SH-SY5Y (cell line): ENCODE measurements around the gene NKAIN2.

Experiments used
- GATA2 ChIP-seq: IDR thresholded peaks from 2 replicates; pipeline ENCODE4 v1.6.1; 2011; ENCODE audit warnings: mild to moderate bottlenecking, low read depth, low read length
- GATA3 ChIP-seq: IDR thresholded peaks from 2 replicates; pipeline ENCODE4 v1.6.1; 2011; ENCODE audit warnings: low read depth, mild to moderate bottlenecking, low read length, moderate library complexity

Gene NKAIN2

DNA sequence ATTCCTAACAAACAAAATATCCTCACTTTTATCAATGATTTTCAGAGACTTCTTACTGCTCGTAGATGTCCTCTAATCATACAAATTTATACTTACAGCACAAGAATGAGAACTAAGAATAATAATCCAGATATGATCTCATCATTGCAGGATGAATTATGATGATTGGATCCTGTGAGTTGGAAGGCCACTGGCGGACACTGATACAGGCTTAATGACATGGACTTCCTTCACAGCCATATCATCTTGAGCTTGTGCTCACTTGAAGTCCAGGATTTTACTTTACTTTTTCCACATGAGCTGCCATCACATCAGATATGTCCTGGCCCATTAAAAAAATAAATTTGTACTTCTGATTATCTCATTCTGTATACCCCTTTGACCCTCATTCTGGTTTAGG is 94.3 kb downstream of the NKAIN2 start:
- no peak for TF ChIP-seq GATA3
- TF ChIP-seq GATA2: no peak

DNA sequence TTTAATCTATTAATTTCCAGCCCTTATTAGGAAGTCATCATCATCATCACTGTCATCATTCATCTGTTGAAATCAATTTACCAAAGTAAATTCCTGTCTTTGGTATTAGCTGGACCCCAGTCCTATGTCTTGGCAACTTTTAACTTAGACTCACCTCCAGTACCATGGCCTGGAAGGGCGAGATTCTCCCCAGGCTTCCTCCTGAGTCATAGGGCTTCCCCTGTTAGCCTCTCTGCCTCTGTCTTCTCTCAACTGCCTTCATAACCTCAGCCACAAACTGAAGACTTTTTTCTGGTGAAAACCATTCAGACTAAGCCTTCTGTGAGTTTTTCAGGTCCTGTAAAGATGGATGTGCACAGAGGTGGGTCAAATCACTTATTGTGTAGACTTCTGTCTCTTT is 95.0 kb downstream of the NKAIN2 start:
- TF ChIP-seq GATA2: no peak
- TF ChIP-seq GATA3: no peak

DNA sequence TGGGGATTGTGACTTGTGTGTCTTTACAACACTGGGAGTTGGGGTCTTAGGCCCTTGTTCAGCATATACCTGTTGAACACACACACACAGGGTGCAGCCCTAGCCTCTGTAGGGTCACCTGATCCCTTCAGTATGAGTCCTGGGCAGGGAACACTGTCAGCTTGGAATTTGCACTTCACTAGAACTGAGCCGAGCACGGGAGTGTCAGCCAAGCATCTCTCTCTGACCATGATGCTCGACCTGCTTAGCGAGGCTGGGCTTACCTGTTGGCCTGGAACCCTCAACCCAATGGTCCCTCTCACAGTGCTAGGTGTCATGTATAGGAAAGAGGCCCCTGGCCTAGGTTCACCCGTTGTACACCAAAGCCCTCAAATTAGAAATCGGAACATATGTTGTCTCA is 96.1 kb downstream of the NKAIN2 start:
- TF ChIP-seq GATA3 (no peak), GATA2 (no peak)

DNA sequence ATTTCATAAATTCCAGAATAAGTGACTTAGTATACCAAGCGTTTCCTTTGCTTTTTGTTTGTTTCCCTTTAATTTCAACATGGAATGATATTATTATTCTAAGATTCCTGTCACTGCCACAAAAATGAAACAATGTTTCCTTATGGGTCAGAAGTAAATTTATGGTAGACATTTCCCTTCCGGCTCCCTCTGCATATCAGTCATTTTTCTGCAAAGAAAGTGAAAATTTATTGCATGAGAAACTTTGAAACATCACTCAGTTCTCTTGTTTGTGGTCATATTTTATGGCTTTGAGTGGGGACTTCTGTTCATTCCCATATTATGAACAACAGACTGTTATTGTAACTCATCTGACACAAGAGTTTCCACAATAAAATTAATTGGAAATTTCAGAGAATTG is 97.8 kb downstream of the NKAIN2 start:
- TF ChIP-seq GATA2 (no peak), GATA3 (no peak)

DNA sequence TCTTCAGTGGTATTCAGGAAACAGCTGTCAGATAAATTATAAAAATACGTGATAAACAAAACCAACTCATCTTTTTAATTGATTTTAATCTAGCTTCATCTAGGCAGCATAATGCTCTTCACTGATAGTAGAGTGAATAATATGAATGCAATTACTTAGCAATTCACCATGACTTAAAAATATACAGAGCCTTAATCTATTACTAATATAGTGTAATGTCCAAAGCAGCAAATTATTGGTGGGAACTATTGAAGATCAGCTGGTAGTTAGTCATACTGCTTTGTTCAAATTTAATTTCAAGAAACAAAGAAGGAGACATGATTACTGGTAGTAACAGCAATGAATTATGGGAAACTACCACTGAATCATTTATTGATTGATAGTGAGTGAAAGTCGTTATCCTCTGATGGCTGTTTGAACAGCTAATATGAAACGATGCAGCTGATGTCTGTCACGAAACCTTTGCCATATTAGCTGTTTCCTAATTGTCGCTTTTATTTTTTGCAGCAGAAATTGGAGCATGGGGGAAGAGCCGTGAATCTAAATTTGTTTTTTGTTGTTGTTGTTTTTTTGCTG is 99.2 kb downstream of the NKAIN2 start:
- TF ChIP-seq GATA3 (no peak), GATA2 (no peak)

DNA sequence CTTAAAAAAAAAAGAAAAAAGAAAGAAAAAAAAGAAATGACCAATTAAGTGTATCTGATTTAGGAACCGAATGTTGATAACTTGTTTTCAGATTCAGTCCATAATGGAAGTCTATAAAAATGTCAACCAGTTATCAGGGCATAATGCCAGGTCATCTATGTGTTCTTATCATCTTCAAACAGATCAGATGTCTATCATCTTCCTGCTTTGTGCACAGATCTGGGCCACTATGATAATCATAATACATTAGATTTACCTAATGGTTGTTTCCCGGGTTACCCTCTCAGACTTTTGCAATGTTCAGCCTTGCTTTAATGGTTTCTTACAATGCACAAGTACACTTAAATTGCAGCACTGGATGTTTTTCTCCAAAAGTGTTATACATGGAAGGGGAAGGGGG is 100.6 kb downstream of the NKAIN2 start:
- TF ChIP-seq GATA3 (no peak), GATA2 (no peak)

DNA sequence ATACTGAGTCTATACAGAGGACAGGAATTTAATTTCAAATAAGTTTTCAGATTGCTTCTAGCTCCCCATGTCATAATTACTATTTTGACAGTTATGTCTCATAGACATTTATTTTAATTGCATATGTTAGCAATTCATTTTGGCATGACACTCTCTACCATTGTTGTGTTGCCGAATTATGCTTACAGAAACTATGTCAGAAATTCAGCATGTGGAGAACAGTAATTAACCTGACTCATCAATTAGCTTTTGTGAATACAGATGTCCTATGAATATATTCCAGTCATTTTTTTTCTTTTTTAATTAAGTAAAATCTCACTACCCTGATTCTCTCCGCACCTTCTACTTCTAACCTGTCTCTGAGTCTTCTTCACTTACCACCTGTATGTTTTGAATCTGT is 105.1 kb downstream of the NKAIN2 start:
- TF ChIP-seq GATA3 (no peak), GATA2 (no peak)

DNA sequence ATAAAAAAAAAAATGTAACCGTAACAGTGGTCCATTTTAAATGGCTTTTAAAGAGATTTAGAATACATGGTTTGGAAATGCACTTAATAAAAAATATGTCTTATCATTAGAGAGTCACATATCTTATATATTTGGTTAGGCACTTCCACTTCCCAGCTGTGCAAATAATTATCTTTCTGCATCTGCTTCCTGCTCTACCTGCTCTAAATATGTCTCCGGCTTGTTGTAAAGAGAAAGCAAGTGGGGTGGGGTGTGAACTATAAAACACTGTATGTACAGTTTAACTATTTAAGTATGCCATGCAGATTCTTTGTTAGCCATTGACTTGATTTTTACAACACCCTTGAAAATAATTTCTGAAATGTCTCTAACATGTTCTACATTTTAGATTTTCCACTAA is 106.3 kb downstream of the NKAIN2 start:
- TF ChIP-seq GATA3 (no peak), GATA2 (no peak)

DNA sequence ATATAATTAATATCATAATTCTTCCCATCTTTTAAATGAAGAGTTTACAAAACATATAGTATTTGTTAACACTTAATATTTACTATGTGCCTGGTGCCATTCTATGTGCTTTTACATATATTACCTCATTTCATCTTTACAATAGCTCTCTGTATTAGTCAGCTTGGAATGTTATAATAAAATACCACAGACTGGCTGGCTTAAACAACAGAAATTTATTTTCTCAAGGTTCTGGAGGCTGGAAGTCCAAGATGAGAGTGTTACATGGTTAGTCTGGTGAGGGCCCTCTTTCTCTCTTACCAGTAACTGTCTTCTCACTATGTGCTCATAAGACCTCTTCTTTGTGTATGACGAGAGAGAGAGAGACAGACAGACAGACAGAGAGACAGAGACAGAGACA is 110.2 kb downstream of the NKAIN2 start:
- TF ChIP-seq GATA3: no peak
- no peak for TF ChIP-seq GATA2

DNA sequence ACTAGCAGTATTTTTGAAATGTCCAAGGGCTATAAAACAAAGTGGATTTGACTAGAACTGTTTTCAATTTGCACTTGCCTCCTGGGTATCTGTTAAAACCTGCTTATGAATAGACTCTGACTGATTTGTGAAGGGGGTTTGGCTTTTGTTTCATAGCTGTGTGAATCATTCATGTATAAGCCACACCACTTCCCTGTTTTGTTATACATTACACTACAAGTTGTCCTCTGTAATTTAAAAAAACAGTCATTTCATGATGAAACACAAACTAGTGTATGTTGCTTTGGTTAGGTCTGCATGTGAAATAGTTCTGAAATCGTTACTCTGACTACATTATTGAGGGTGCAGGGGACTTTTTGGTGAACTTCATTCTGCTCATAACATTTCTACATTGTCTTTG is 121.7 kb downstream of the NKAIN2 start:
- no peak for TF ChIP-seq GATA3
- no peak for TF ChIP-seq GATA2

DNA sequence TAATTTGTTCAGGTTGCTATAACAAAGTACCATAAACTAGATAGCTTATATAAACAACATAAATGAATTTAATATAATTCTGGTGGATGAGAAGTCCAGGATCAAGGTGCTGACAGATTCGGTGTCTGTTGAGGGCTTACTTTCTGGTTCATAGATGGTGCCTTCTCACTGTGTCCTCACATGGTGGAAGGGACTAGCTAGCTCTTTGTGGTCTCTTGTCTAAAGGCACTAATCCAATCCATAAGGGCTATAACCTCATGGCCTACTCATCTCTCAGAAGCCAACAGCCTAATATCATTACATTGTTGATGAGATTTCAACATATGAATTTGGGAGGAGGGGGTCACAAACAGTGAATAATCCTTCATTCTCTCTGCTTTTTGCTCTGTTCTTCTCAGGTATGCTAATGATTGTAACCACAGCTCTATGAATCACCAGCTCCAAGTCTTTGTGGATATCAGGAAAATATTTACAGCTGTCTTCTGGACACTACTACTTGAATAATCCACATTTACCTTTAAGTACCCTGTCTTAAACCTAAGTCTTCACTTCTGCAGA is 122.3 kb downstream of the NKAIN2 start:
- TF ChIP-seq GATA2 (no peak), GATA3 (no peak)

DNA sequence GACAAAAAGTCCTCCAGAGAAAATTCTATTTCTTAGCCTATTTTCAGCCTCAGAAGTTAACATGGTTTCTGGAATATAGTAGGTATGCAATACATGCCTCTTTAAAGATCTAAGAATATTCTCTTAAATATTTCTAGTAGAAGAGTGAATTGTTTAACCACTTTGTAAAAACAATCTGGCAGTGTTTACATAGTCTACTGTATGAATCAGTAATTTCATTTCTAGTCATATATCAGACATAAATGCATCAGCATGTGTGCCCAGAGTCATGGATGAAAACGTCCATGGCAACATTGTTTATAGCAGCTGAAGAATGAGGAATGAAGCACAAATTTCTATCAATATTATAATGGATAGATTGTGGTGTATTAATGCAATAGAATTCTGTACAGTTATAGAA is 124.9 kb downstream of the NKAIN2 start:
- TF ChIP-seq GATA2: no peak
- no peak for TF ChIP-seq GATA3

DNA sequence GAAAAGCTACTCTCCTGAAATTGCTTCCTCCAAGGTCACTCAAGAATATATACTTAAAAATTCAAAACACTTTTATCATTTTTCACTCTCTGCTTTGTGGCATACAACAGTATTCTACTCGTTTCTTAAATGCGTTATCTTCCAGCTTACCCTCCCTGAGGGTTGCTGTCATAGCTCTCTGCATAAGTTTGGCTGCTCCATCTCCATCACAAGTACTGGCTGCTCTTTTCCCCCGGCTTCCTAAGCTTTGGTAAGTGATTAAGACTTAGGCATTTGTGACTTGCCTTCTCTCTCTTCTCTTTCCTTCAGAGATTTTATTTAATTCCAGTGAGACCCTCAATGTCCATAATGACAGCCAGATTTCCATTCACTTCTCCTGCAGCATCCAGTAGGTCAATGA is 128.3 kb downstream of the NKAIN2 start:
- no peak for TF ChIP-seq GATA3
- TF ChIP-seq GATA2: no peak

DNA sequence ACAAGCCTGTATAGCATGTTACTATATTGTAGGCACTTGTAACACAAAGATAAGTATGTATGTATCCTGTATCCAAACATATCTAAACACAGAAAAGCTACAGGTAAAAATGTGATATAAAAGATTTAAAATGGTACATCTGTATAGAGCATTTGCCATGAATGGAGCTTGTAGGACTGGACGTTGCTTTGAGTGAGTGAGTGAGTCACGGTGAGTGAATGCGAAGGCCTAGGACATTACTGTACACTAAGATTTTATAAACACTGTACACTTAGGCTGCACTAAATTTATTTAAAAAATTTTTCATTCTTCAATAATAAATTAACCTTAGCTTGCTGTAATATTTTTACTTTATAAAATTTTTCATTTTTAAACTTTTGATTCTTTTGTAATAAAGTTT is 136.9 kb downstream of the NKAIN2 start:
- TF ChIP-seq GATA3: no peak
- no peak for TF ChIP-seq GATA2

DNA sequence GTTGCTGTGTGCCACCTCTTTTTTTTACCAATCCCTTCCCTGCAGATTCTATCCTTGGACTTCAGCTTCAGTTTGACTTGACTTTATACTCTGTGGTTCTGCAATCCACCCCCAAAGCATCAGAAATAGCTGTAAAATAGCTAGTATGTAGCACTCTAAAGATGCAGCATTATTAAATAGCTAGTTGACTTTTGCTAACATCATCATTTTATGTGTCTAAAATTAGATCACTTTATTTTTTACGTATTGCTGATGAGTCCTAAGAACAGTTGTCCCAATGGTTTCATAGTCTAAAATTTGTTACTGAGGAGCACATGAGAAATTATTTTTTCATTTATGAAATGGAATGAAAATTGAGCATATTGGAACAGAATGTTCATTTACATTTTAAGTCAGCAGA is 138.2 kb downstream of the NKAIN2 start:
- TF ChIP-seq GATA2: no peak
- no peak for TF ChIP-seq GATA3

DNA sequence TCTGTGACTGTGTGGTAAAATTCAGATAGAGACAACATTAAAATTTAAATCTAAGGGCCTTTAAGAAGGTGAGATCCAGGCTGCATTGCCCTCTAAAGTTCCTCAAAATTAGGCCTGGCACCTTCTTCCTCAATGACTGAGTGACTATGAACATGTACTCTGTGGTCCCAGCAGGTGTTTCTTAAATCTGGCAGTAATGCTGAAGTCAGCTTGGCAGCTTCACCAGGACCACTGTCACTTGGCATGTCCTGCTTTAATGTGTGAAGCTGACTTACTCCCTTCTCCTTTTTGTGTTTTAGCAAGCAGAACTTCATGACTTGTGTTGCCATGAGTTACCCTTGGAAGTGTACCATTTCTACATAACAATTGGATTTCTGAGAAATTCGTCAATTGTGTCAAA is 141.7 kb downstream of the NKAIN2 start:
- TF ChIP-seq GATA3 (no peak), GATA2 (no peak)
